ENCODE results near the gene MYO1A. TPM values are rescaled to one million over a fixed set of nuclear protein-coding genes. Genes with fewer than 3 reads are reported as not detected.

The MYO1A gene
- 1.9 and 3.1 TPM in 2 replicates for polyA plus RNA-seq (2011; rRNA removed)
- 0.13 and 0.17 TPM in 2 replicates for polyA plus RNA-seq (2012; cell fraction: cytosol; rRNA removed)
- 0.61 and 0.74 TPM in 2 replicates for polyA plus RNA-seq (2012; cell fraction: nucleus; rRNA removed)
- 0.17 to 0.67 TPM (median 0.50 TPM) in 3 replicates for polyA plus RNA-seq (2017; fragmentation: RNase III; extraction: RNeasy Plus Mini Kit Qiagen cat#74134 plus additional on column Dnase treatment)
- 4.8 and 5.6 TPM in 2 replicates for polyA minus RNA-seq (2011; rRNA and poly(A)+ RNA removed)

DNA sequence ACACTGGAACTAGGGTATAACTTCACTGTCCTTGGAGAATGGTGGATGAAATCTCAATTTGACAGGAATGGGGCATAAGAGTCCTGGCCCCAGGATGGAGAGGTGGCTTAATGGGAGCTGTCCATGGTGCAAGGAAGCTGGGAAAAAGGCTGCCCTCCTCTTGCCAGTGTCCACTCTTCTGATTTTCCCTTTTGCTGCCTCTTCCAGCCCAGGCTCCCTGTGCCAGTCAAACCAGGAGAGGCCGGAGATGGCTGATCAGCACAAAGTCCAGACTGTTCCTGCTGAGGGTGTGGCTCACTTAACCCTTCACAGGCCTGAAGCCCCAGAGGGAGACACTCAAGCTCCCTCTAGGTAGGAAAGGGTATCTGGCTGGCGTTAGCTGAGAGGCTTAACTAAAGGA lies at the start of gene MYO1A:
MYO1A (minus strand) TSS at position 240 of the 400 bp plus-strand sequence. CDS start 1,806 bp downstream, outside the sequence.
- 35% methylated on average over 2 of the region's 2 CpGs for WGBS (ENCODE audit: missing lambda C conversion rate)
- no peaks in the 10 kb centered on the region for H3K9me3 ChIP-seq
- DNase-seq (ENCODE audit: low read depth in 1 of 2, low spot score in 1 of 2) (peak in 1 of 2 experiments; percentile 22), FAIRE-seq (no peak), ATAC-seq (peak; percentile 50 to 56; a peak in 4 of 6 replicates)
- POLR2A ChIA-PET: no interaction called here
- peak within 1 kb of the TSS; percentile 39 for H3K4me2 ChIP-seq
- H3K27ac ChIP-seq: no peak within 1 kb of the TSS
- peaks cover 23% of the 10 kb centered on the region; the same call in 2 of the 3 replicates for H3K4me1 ChIP-seq
- TF ChIP-seq, protein P1, sequence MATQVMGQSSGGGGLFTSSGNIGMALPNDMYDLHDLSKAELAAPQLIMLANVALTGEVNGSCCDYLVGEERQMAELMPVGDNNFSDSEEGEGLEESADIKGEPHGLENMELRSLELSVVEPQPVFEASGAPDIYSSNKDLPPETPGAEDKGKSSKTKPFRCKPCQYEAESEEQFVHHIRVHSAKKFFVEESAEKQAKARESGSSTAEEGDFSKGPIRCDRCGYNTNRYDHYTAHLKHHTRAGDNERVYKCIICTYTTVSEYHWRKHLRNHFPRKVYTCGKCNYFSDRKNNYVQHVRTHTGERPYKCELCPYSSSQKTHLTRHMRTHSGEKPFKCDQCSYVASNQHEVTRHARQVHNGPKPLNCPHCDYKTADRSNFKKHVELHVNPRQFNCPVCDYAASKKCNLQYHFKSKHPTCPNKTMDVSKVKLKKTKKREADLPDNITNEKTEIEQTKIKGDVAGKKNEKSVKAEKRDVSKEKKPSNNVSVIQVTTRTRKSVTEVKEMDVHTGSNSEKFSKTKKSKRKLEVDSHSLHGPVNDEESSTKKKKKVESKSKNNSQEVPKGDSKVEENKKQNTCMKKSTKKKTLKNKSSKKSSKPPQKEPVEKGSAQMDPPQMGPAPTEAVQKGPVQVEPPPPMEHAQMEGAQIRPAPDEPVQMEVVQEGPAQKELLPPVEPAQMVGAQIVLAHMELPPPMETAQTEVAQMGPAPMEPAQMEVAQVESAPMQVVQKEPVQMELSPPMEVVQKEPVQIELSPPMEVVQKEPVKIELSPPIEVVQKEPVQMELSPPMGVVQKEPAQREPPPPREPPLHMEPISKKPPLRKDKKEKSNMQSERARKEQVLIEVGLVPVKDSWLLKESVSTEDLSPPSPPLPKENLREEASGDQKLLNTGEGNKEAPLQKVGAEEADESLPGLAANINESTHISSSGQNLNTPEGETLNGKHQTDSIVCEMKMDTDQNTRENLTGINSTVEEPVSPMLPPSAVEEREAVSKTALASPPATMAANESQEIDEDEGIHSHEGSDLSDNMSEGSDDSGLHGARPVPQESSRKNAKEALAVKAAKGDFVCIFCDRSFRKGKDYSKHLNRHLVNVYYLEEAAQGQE (IDR thresholded peaks at IDR 0.05): peak; percentile 91
- 0 out of 2 replicates have a peak, but pooled peaks have one; percentile 26 for TF ChIP-seq EHMT2 (IDR thresholded peaks at IDR 0.05; ENCODE audit: low read depth)
- TF ChIP-seq RCOR1 (IDR thresholded peaks at IDR 0.05; ENCODE audit: low read depth, low read length): no peak
- CTCF ChIA-PET: interaction anchor here (0.7 to 7.8 kb wide), 15 partner anchors 9 to 210 kb away, joined by 3 to 44 read pairs (median 4); partner anchors contain the start of genes STAT6 and ZBTB39
- H3K4me3 ChIP-seq: no peak within 1 kb of the TSS

DNA sequence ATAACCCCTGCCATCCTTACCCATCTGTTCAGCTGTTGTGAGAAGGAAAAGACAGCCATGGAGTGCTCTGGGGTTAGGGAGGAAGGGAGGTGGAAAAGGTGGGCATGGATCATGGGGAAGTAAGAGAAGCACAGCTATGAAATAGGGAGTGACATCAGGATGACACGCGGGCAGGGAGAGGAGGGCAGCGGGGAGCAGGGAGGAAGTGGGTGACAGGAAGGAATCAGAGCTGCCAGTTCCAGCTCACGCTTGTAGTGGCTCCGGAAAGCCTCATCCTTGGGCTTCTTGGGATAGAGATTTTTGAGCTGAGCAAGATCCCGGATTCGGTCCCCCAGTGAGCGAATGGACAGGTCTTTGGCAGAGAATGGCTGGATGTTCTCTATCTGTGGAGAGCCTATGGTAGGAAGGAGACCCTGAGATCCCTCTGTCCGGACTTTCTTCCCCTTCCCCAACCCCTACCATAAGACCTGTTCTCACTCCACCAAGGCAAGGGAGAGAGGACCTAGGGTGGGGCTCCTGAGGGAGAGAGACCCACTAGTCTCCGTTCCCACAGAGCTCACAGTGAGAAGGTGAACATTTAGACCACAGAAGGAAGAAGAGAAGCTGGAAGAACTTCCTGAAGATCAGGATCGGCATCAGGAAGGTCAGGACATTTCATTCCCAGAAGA lies 49.3 kb upstream of the MYO1A start:
- H3K4me1 ChIP-seq: peaks cover 23% of the 10 kb centered on the region
- H3K4me2 ChIP-seq: no peak overlapping the region
- ATAC-seq: no peak
- TF ChIP-seq SREBF2 (IDR thresholded peaks at IDR 0.05): no peak
- TF ChIP-seq EP300 (IDR thresholded peaks at IDR 0.05): no peak
- TF ChIP-seq RARB (CRISPR knock-in tag; IDR thresholded peaks at IDR 0.05): no peak
- TF ChIP-seq RNF2 (IDR thresholded peaks at IDR 0.05; ENCODE audit: borderline replicate concordance, low read depth): no peak
- no peak for TF ChIP-seq ZFP36 (IDR thresholded peaks at IDR 0.05; ENCODE audit: borderline replicate concordance, partially characterized antibody)
- no peak for DNase-seq (ENCODE audit: low read depth in 1 of 2, low spot score in 1 of 2)
- no peak overlapping the region for H3K4me3 ChIP-seq
- no peaks in the 10 kb centered on the region for H3K9me3 ChIP-seq
- 91% methylated on average over 11 of the region's 11 CpGs for WGBS (ENCODE audit: missing lambda C conversion rate)
- no peak overlapping the region for H3K27ac ChIP-seq
- ChIA-PET CTCF (interaction anchor here (0.7 to 18.3 kb wide), 9 partner anchors 9 to 141 kb away, joined by 3 to 330 read pairs (median 10); partner anchors contain the start of genes NAB2 and STAT6), POLR2A (interaction anchor here (1.9 kb wide), 1 partner anchor 11 kb away, joined by 14 read pairs; the partner anchor contains the start of gene NAB2)
- FAIRE-seq: no peak

DNA sequence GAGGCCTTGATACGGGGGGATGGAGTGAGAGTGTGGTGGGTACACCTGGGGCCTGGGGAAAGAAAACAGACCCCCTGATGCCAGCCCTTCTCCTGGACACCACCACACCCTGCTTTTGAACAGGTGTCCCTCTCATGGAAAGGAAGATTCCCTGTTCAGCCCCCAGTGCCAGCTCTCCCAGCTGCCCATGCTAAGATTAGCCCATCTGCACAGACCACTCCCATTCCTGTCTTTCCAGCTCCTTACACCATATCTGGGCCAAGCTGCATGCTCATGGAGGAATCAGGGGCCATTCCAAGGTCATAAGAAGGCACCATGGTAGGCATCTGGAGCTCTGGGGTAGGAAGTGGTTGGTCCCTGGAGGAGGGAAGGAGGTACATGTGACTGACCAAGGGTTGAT lies 48.6 kb upstream of the MYO1A start:
- Histone ChIP-seq H3K4me1 (peaks cover 23% of the 10 kb centered on the region), H3K4me3 (no peak overlapping the region), H3K4me2 (no peak overlapping the region), H3K27ac (no peak overlapping the region), H3K9me3 (no peaks in the 10 kb centered on the region)
- FAIRE-seq (no peak), ATAC-seq (no peak), DNase-seq (ENCODE audit: low read depth in 1 of 2, low spot score in 1 of 2) (no peak)
- CTCF ChIA-PET: interaction anchor here (0.6 to 18.3 kb wide), 8 partner anchors 9 to 77 kb away, joined by 3 to 330 read pairs (median 10); partner anchors contain the start of genes NAB2 and STAT6
- POLR2A ChIA-PET: interaction anchor here (1.9 kb wide), 1 partner anchor 10 kb away, joined by 14 read pairs; the partner anchor contains the start of gene NAB2
- TF ChIP-seq HOXA7 (CRISPR knock-in tag; IDR thresholded peaks at IDR 0.05) (no peak), NR3C1 (IDR thresholded peaks at IDR 0.05) (no peak), FOSB (CRISPR knock-in tag; IDR thresholded peaks at IDR 0.05) (no peak), NFE2L2 (conservative IDR thresholded peaks at IDR 0.05; ENCODE audit: low read length) (no peak), HEYL (CRISPR knock-in tag; IDR thresholded peaks at IDR 0.05) (no peak), ZNF302 (CRISPR knock-in tag; IDR thresholded peaks at IDR 0.05) (no peak), HDAC2 (IDR thresholded peaks at IDR 0.05) (no peak), FOXS1 (CRISPR knock-in tag; IDR thresholded peaks at IDR 0.05) (no peak), EHF (CRISPR knock-in tag; IDR thresholded peaks at IDR 0.05) (no peak), HOXB13 (CRISPR knock-in tag; IDR thresholded peaks at IDR 0.05; ENCODE audit: low read depth) (no peak), RNF2 (IDR thresholded peaks at IDR 0.05; ENCODE audit: borderline replicate concordance, low read depth) (no peak), ZFP36 (IDR thresholded peaks at IDR 0.05; ENCODE audit: borderline replicate concordance, partially characterized antibody) (no peak), JUN (IDR thresholded peaks at IDR 0.05) (no peak), JUNB (IDR thresholded peaks at IDR 0.05) (no peak), CHD2 (IDR thresholded peaks at IDR 0.05; ENCODE audit: low read length, partially characterized antibody) (no peak), SREBF2 (IDR thresholded peaks at IDR 0.05) (no peak)
- TF ChIP-seq, protein P2, sequence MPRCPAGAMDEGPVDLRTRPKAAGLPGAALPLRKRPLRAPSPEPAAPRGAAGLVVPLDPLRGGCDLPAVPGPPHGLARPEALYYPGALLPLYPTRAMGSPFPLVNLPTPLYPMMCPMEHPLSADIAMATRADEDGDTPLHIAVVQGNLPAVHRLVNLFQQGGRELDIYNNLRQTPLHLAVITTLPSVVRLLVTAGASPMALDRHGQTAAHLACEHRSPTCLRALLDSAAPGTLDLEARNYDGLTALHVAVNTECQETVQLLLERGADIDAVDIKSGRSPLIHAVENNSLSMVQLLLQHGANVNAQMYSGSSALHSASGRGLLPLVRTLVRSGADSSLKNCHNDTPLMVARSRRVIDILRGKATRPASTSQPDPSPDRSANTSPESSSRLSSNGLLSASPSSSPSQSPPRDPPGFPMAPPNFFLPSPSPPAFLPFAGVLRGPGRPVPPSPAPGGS (IDR thresholded peaks at IDR 0.05): no peak
- TF ChIP-seq, protein P3, sequence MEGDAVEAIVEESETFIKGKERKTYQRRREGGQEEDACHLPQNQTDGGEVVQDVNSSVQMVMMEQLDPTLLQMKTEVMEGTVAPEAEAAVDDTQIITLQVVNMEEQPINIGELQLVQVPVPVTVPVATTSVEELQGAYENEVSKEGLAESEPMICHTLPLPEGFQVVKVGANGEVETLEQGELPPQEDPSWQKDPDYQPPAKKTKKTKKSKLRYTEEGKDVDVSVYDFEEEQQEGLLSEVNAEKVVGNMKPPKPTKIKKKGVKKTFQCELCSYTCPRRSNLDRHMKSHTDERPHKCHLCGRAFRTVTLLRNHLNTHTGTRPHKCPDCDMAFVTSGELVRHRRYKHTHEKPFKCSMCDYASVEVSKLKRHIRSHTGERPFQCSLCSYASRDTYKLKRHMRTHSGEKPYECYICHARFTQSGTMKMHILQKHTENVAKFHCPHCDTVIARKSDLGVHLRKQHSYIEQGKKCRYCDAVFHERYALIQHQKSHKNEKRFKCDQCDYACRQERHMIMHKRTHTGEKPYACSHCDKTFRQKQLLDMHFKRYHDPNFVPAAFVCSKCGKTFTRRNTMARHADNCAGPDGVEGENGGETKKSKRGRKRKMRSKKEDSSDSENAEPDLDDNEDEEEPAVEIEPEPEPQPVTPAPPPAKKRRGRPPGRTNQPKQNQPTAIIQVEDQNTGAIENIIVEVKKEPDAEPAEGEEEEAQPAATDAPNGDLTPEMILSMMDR (IDR thresholded peaks at IDR 0.05): no peak
- TF ChIP-seq, protein P4, sequence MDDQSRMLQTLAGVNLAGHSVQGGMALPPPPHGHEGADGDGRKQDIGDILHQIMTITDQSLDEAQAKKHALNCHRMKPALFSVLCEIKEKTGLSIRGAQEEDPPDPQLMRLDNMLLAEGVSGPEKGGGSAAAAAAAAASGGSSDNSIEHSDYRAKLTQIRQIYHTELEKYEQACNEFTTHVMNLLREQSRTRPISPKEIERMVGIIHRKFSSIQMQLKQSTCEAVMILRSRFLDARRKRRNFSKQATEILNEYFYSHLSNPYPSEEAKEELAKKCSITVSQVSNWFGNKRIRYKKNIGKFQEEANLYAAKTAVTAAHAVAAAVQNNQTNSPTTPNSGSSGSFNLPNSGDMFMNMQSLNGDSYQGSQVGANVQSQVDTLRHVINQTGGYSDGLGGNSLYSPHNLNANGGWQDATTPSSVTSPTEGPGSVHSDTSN (IDR thresholded peaks at IDR 0.05): no peak
- WGBS (ENCODE audit: missing lambda C conversion rate): 89% methylated on average over 1 of the region's 1 CpG
